GM21528 (cell line): Measurements from ENCODE around the gene CFI.
A peak's percentile ranks its signal among the peaks of the same experiment; 100 is the strongest.

Experiments
- ATAC-seq: cut with Tn5 transposase; IDR thresholded peaks from one replicate; pipeline ENCODE4 v1.9.1; 2021; ENCODE audit warnings: mild to moderate bottlenecking, moderate library complexity; ENCODE audit not compliant: unreplicated experiment, low FRiP score

Gene CFI

GRCh38 chr4:109735566-109736365, 66.0 kb downstream of the CFI start:
- ATAC-seq = no peak

DNA sequence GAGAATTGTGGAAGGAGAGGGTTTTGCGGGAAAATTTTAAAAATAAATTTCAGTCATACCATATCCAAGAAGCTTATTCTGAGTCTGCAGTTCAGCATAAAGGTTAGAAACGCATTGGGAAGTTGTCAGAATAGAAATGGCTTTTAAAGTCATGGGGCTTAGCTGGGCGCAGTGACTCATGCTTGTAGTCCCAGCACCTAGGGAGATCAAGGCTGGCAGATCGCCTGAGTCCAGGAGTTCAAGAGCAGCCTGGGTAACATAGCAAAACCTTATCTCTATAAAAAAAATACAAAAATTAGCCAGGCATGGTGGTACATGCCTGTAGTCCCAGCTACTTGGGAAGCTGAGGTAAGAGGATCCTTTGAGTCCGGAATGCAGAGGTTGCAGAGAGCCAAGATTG, 68.1 kb downstream of the CFI start:
- ATAC-seq = no peak

GRCh38 chr4:109730619-109731545, 70.9 kb downstream of the CFI start:
- no peak for ATAC-seq

- peak; percentile 83 for ATAC-seq
Observed at GRCh38 chr4:109729718-109730618, 71.8 kb downstream of the CFI start, which contains the start of gene PLA2G12A. Gene PLA2G12A (minus strand): TSS chr4:109730070. CDS start chr4:109729809, 261 bp downstream.

GRCh38 chr4:109729117-109729717, 72.6 kb downstream of the CFI start:
- ATAC-seq = no peak

GRCh38 chr4:109728385-109728784, 73.4 kb downstream of the CFI start:
- ATAC-seq = no peak

- ATAC-seq = no peak
Observed at GRCh38 chr4:109723110-109723509, 78.7 kb downstream of the CFI start.

GRCh38 chr4:109722357-109722756, 79.4 kb downstream of the CFI start:
- no peak for ATAC-seq

- no peak for ATAC-seq
Observed at GRCh38 chr4:109721033-109721432, 80.8 kb downstream of the CFI start.

GRCh38 chr4:109719604-109720003, 82.2 kb downstream of the CFI start:
- no peak for ATAC-seq

DNA sequence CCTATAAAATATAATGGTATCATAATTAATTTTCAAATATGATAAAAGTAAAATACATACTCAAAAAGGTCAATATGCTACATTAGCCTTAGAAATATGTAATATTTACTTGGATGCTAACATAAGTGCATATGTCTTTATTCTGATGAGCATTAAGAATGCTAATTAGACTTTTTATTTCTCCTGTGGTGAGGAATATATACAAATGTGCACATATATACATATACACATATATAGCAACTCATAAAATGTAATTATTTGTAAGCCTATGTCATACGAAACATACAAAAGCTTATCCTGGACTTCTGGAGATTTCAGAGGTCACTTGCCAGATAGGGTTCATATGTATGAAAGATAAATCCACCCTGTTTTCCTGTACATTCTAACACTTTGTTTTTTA, 83.0 kb downstream of the CFI start:
- no peak for ATAC-seq

DNA sequence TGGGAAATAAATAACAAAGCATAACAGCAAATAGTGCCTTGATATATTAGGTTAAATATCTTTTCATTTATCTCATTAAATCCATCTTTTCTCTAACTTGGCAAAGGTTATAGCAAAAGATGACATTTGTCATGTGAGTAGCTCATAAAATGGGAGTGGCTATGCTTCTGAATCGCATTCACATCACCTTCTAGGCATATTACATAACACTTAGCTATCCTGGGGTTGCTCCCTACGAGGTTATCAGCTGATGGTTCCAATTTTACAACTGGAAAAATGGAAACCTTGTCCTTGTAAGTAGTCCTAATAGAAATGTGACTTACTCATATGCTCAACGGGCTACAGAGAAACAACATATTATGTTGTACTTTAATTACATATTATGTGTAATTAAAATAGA, 88.3 kb downstream of the CFI start:
- no peak for ATAC-seq

DNA sequence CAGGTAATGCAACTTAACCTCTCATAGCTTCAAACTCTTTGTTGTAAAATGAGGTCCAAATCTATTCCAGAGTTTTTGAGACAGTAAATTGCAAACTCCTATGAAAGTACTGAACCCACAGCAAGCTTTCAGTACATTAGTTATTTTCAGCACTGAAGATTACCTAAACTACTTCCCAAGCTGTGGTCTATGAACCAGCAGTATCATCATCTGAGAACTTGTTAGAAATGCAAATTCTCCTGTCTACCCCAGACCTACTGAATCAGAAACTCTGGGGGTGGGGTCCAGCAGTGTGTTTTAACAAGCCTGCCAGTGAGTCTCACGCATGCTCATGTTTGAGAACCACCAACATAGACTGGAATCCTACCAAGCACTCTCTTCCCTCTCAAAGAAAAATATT, 92.8 kb downstream of the CFI start:
- ATAC-seq = peak; percentile 90

GRCh38 chr4:109708435-109708834, 93.4 kb downstream of the CFI start:
- no peak for ATAC-seq

- no peak for ATAC-seq
Observed at GRCh38 chr4:109703664-109704361, 98.0 kb downstream of the CFI start.

- ATAC-seq = peak; percentile 84
Observed at GRCh38 chr4:109702950-109703663, 98.7 kb downstream of the CFI start, which contains the start of gene CASP6. Gene CASP6 (minus strand): TSS chr4:109703445. CDS start chr4:109703395, 50 bp downstream.

DNA sequence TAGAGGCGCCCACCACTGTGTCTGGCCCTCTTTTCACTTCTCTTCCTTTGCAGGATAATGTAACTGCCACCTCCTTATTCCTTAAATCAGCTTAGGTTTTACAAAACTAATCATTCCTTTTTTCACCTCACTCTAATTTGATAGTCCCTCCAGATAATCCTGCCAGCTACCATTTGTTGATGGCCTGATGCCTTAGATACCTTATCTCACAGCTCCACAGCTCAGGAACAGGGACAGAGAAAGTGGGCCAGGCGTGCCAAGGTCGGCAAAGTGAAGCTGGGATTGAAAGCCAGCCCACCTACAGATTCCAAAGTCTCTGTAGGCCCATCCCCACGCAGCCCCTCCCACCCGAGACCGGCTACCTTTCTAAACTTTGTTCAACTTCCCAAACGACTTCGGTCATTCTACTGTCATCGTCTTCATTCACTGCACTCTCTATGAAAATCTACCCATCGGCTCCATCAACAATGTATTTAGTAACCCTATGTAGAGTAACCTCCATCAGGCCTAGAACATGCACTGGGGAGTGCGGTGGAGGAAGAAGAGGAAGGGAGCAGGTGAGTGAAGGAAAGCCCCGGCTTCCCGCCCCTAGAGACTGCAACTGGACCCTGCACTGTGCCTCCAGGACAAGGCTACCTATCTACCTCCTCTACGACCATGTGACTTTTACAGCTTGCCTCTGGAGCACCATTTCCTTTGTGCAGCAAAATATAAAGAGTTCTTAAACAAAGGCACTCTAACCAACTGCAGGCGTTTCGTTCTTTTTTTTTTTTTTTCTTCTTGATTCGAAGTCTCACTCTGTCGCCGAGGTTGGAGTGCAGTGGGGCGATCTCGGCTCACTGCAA, 100.0 kb downstream of the CFI start:
- ATAC-seq = no peak
